HCT116 (cell line): Measurements from ENCODE around the gene PGM2. TPM values are rescaled to one million over a fixed set of nuclear protein-coding genes. Genes with fewer than 3 reads are reported as not detected.

Source experiments
- ATAC-seq: fragments of 200-7000 bp; cut with Tn5 transposase; 2 replicates; pipeline ENCODE4 v1.9.1; 2020; ENCODE audit warnings: mild to moderate bottlenecking, moderate library complexity
- BruUV-seq: library from RNA; stranded (reverse); fragments of 400-500 nt; replicated peaks from 2 replicates; lab custom pipeline; 2021; lab: Mats Ljungman, UMichigan
- CTCF ChIA-PET: fragments of 300-600 bp; sonication (Branson Sonifier 250); formaldehyde crosslinking; loops from one replicate; lab custom pipeline; 2021; ENCODE audit warnings: antibody characterized with exemption; lab: Charles Lee
- POLR2A ChIA-PET: fragments of 300-600, 350-600 bp; sonication (Branson Sonifier 250); formaldehyde crosslinking; loops from one replicate; lab custom pipeline; 2021; ENCODE audit warnings: antibody characterized with exemption; lab: Charles Lee
- RAD21 ChIA-PET, 2 experiments: fragments of 300-600 bp; sonication (Branson Sonifier 250); formaldehyde crosslinking; loops; one replicate each; lab custom pipeline; 2023; ENCODE audit warnings: low total read pairs in 2 of 2; ENCODE audit not compliant: uncharacterized antibody in 2 of 2, unreplicated experiment in 2 of 2, low non-redundant PET in 1 of 2; lab: Charles Lee
- DNase-seq: peaks from one replicate; pipeline ENCODE4 v3.0.0-alpha.2; 2010; ENCODE audit warnings: low read depth, low spot score
- H2AFZ ChIP-seq: fragments of 200-600 bp; shearing (Covaris generic), sonication (generic); 2 replicates; pipeline ENCODE4 v1.6.1; 2017; ENCODE audit warnings: low read depth, mixed run types, mixed read lengths, antibody characterized with exemption, low read length; ENCODE audit not compliant: poor library complexity, severe bottlenecking
- H3K27ac ChIP-seq: 2 replicates; pipeline ENCODE4 v1.5.1; 2012; ENCODE audit warnings: low read depth, low read length
- H3K27me3 ChIP-seq: fragments of 200-600 bp; sonication (generic); 2 replicates; pipeline ENCODE4 v1.6.1; 2016; ENCODE audit warnings: mixed run types, low read length, mixed read lengths; ENCODE audit not compliant: insufficient read depth
- H3K36me3 ChIP-seq, 2 experiments: fragments of 200-500 bp in 1 of 2; fragments of 200-600 bp in 1 of 2; sonication (Bioruptor generic) in 1 of 2; sonication (generic) in 1 of 2; 2 replicates each; pipeline versions ENCODE4 v1.5.1 to v1.6.1; 2014 to 2016; ENCODE audit warnings: low read length in 2 of 2, inconsistent platforms in 1 of 2, mixed read lengths in 1 of 2, mixed run types in 1 of 2; ENCODE audit not compliant: insufficient read depth in 2 of 2, control insufficient read depth in 1 of 2
- H3K4me1 ChIP-seq, 2 experiments: fragments of 200-600 bp in 1 of 2; sonication (generic) in 1 of 2; 2 replicates each; pipeline versions ENCODE4 v1.5.1 to v1.6.1; 2012 to 2017; ENCODE audit warnings: low read length in 2 of 2, inconsistent platforms in 1 of 2, mild to moderate bottlenecking in 1 of 2, mixed read lengths in 1 of 2, mixed run types in 1 of 2, moderate library complexity in 1 of 2; ENCODE audit not compliant: insufficient read depth in 2 of 2, control insufficient read depth in 1 of 2
- H3K4me2 ChIP-seq: fragments of 200-600 bp; sonication (generic); 2 replicates; pipeline ENCODE4 v1.6.1; 2017; ENCODE audit warnings: mixed run types, low read length, mixed read lengths
- H3K4me3 ChIP-seq, 2 experiments: fragments of 200-600 bp in 1 of 2; sonication (generic) in 1 of 2; replicated peaks in 1 of 2; 2 replicates each; pipeline ENCODE4 v1.5.1; 2011 to 2016; ENCODE audit warnings: low read length in 2 of 2, control low read depth in 1 of 2, low read depth in 1 of 2, mild to moderate bottlenecking in 1 of 2, mixed read lengths in 1 of 2, mixed run types in 1 of 2
- H3K79me2 ChIP-seq: fragments of 200-600 bp; sonication (generic); 2 replicates; pipeline ENCODE4 v1.6.1; 2017; ENCODE audit warnings: mild to moderate bottlenecking, mixed run types, low read length, moderate library complexity, mixed read lengths; ENCODE audit not compliant: insufficient read depth
- H3K9ac ChIP-seq: fragments of 200-600 bp; sonication (generic); 2 replicates; pipeline ENCODE4 v1.6.1; 2016; ENCODE audit warnings: low read length, mixed read lengths
- H3K9me2 ChIP-seq: fragments of 200-600 bp; sonication (generic), shearing (Covaris generic); 2 replicates; pipeline ENCODE4 v1.6.1; 2017; ENCODE audit warnings: mixed run types, mild to moderate bottlenecking, moderate library complexity; ENCODE audit not compliant: insufficient read depth
- H3K9me3 ChIP-seq, 2 experiments: fragments of 200-500 bp in 1 of 2; fragments of 200-600 bp in 1 of 2; sonication (Bioruptor generic) in 1 of 2; sonication (generic) in 1 of 2; 2 replicates each; pipeline ENCODE4 v1.6.1; 2014 to 2017; ENCODE audit warnings: low read length in 2 of 2, mixed read lengths in 2 of 2, inconsistent platforms in 1 of 2, low read depth in 1 of 2, mild to moderate bottlenecking in 1 of 2, mixed run types in 1 of 2, moderate library complexity in 1 of 2; ENCODE audit not compliant: control insufficient read depth in 1 of 2, insufficient read depth in 1 of 2
- H4K20me1 ChIP-seq: fragments of 200-600 bp; sonication (generic), shearing (Covaris generic); 2 replicates; pipeline ENCODE4 v1.6.1; 2017; ENCODE audit warnings: mixed run types, mild to moderate bottlenecking, moderate library complexity; ENCODE audit not compliant: insufficient read depth
- ATF3 ChIP-seq: IDR thresholded peaks from 2 replicates; pipeline ENCODE4 v1.6.1; 2012
- EGR1 ChIP-seq: IDR thresholded peaks from 2 replicates; pipeline ENCODE4 v1.6.1; 2012; ENCODE audit warnings: low read depth
- EZH2 ChIP-seq: fragments of 200-600 bp; sonication (generic); IDR thresholded peaks from 2 replicates; pipeline ENCODE4 v1.6.1; 2017; ENCODE audit warnings: antibody characterized with exemption, mixed run types
- FOSL1 ChIP-seq: IDR thresholded peaks from 2 replicates; pipeline ENCODE4 v1.6.1; 2012; ENCODE audit warnings: low read depth
- POLR2A ChIP-seq: IDR thresholded peaks from 2 replicates; pipeline ENCODE4 v1.7.0; 2011; ENCODE audit warnings: borderline replicate concordance; ENCODE audit not compliant: insufficient read depth, insufficient read length; ENCODE audit errors: extremely low read depth
- POLR2AphosphoS5 ChIP-seq: IDR thresholded peaks from 2 replicates; pipeline ENCODE4 v1.6.1; 2011; ENCODE audit warnings: mild to moderate bottlenecking, low read depth, low read length, moderate library complexity
- RAD21 ChIP-seq: IDR thresholded peaks from 2 replicates; pipeline ENCODE4 v1.6.1; 2012; ENCODE audit warnings: low read depth, mild to moderate bottlenecking
- REST ChIP-seq: IDR thresholded peaks from 2 replicates; pipeline ENCODE4 v1.6.1; 2012; ENCODE audit warnings: low read depth
- SIN3A ChIP-seq: IDR thresholded peaks from 2 replicates; pipeline ENCODE4 v1.6.1; 2012; ENCODE audit warnings: low read depth
- SP1 ChIP-seq: IDR thresholded peaks from 2 replicates; pipeline ENCODE4 v1.6.1; 2012; ENCODE audit warnings: low read depth
- SRF ChIP-seq: IDR thresholded peaks from 2 replicates; pipeline ENCODE4 v1.6.1; 2012; ENCODE audit warnings: low read depth
- TCF7L2 ChIP-seq: IDR thresholded peaks from 2 replicates; pipeline ENCODE4 v1.7.0; 2011; ENCODE audit warnings: borderline replicate concordance, inconsistent platforms; ENCODE audit not compliant: insufficient read depth, insufficient read length; ENCODE audit errors: extremely low read depth
- YY1 ChIP-seq: IDR thresholded peaks from 2 replicates; pipeline ENCODE4 v1.6.1; 2011; ENCODE audit warnings: low read length, low read depth, moderate library complexity, mild to moderate bottlenecking; ENCODE audit not compliant: insufficient replicate concordance; ENCODE audit errors: extremely low read depth
- ZNF274 ChIP-seq: fragments of 200-500 bp; sonication (Bioruptor generic); IDR thresholded peaks from 2 replicates; pipeline ENCODE4 v1.6.1; 2014; ENCODE audit warnings: mild to moderate bottlenecking, low read depth, low read length, inconsistent platforms
- intact Hi-C: fragments of 100-400 bp; cut with micrococcal nuclease; formaldehyde crosslinking; loops from 2 replicates; pipeline ENCODE4 v1.10.0; 2022
- total RNA-seq: library from RNA; stranded (reverse); gene quantifications from one replicate; pipeline ENCODE4 v1.2.1, GENCODE V29; 2021; ENCODE audit not compliant: unreplicated experiment
- TF ChIP-seq, protein P1 (sequence below): IDR thresholded peaks from 2 replicates; pipeline ENCODE4 v1.6.1; 2012
- TF ChIP-seq, protein P2 (sequence below), 3 experiments: fragments of 200-600 bp in 1 of 3; sonication (generic) in 1 of 3; IDR thresholded peaks in 2 of 3; conservative IDR thresholded peaks in 1 of 3; 2 replicates each; pipeline ENCODE4 v1.5.1; 2012 to 2017; ENCODE audit warnings: low read depth in 2 of 3, low read length in 2 of 3, antibody characterized with exemption in 1 of 3, borderline replicate concordance in 1 of 3, control low read depth in 1 of 3, mild to moderate bottlenecking in 1 of 3, mixed read lengths in 1 of 3, mixed run types in 1 of 3, moderate library complexity in 1 of 3; ENCODE audit not compliant: insufficient read depth in 1 of 3

The PGM2 gene
- total RNA-seq, 1 experiment from 2014 or later, result 48.6 TPM

- H3K4me2 ChIP-seq, result no peak overlapping the region
These were observed 52.9 kb downstream of the PGM2 start for GRCh38 chr4:37879365-37879764.

More at GRCh38 chr4:37879365-37879764, 52.9 kb downstream of the PGM2 start:
- RAD21 ChIA-PET, result no interaction called here
- no peak overlapping the region for H3K4me3 ChIP-seq
- no peaks in the 10 kb centered on the region for H3K9me3 ChIP-seq
- H4K20me1 ChIP-seq, result no peaks in the 10 kb centered on the region
- H3K79me2 ChIP-seq, result no peaks in the 10 kb centered on the region
- no peak overlapping the region for H3K27ac ChIP-seq
- TF ChIP-seq, protein P1, sequence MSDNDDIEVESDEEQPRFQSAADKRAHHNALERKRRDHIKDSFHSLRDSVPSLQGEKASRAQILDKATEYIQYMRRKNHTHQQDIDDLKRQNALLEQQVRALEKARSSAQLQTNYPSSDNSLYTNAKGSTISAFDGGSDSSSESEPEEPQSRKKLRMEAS, result no peak
- TF ChIP-seq FOSL1 (no peak), POLR2A (no peak), ZNF274 (no peak), TCF7L2 (no peak), YY1 (no peak), EZH2 (no peak), EGR1 (no peak), SP1 (no peak), POLR2AphosphoS5 (no peak), REST (no peak), SRF (no peak), ATF3 (no peak), SIN3A (no peak), RAD21 (no peak)
- TF ChIP-seq, protein P2, sequence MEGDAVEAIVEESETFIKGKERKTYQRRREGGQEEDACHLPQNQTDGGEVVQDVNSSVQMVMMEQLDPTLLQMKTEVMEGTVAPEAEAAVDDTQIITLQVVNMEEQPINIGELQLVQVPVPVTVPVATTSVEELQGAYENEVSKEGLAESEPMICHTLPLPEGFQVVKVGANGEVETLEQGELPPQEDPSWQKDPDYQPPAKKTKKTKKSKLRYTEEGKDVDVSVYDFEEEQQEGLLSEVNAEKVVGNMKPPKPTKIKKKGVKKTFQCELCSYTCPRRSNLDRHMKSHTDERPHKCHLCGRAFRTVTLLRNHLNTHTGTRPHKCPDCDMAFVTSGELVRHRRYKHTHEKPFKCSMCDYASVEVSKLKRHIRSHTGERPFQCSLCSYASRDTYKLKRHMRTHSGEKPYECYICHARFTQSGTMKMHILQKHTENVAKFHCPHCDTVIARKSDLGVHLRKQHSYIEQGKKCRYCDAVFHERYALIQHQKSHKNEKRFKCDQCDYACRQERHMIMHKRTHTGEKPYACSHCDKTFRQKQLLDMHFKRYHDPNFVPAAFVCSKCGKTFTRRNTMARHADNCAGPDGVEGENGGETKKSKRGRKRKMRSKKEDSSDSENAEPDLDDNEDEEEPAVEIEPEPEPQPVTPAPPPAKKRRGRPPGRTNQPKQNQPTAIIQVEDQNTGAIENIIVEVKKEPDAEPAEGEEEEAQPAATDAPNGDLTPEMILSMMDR (IDR thresholded peaks at IDR 0.05 in 2 of 3, conservative IDR thresholded peaks at IDR 0.05 in 1 of 3; ENCODE audit: borderline replicate concordance in 1 of 3, insufficient read depth in 1 of 3, low read depth in 2 of 3, low read length in 2 of 3), result no peak
- TF ChIP-seq, all 23 proteins: peak for 0
- intact Hi-C loops, result no loop called here
- BruUV-seq, result no TSS peak
- ATAC-seq, result no peak
- ChIA-PET POLR2A (no interaction called here), CTCF (interaction anchor here (0.6 kb wide), 1 partner anchor 28 kb away, joined by 5 read pairs; no protein-coding TSS in a partner anchor)
- H3K27me3 ChIP-seq, result no peaks in the 10 kb centered on the region
- DNase-seq, result no peak
- H3K9ac ChIP-seq, result no peak overlapping the region
- no peaks in the 10 kb centered on the region for H3K9me2 ChIP-seq
- no peaks in the 10 kb centered on the region for H3K36me3 ChIP-seq
- no peak overlapping the region for H2AFZ ChIP-seq
- H3K4me1 ChIP-seq, result no peaks in the 10 kb centered on the region
